ENCODE measurements around the gene ARHGEF7. TPM values are rescaled to one million over a fixed set of nuclear protein-coding genes. Genes with fewer than 3 reads are reported as not detected.
"Not testable (repeated sequence)": the region's sequence is repeated elsewhere in the genome, so short reads cannot be mapped to it uniquely, and the experiment has no call there.

Gene ARHGEF7
- 10 to 100 TPM; 58.7 to 67.2 TPM for total RNA-seq

- Mint-ChIP-seq H3K9me3 (ENCODE audit: low read depth) (no peaks in the 10 kb centered on the region), H3K4me3 (peak within 1 kb of the TSS; percentile 79), H3K4me1 (peaks cover 12% of the 10 kb centered on the region), H3K27ac (no peak within 1 kb of the TSS), H3K36me3 (no peaks in the 10 kb centered on the region), H3K27me3 (peaks cover 84% of the 10 kb centered on the region)
- ATAC-seq (peak; percentile 48), DNase-seq (no peak)
- CTCF ChIA-PET, result no interaction called here
These were observed at the start of gene ARHGEF7 for GRCh38 chr13:111115061-111115964. TSS of gene ARHGEF7 (plus strand) at chr13:111115310. CDS start at chr13:111115527, 217 bp downstream.

GRCh38 chr13:111065698-111066097 is 49.4 kb upstream of the ARHGEF7 start:
- Mint-ChIP-seq H3K4me1 (peaks cover 8% of the 10 kb centered on the region), H3K36me3 (no peaks in the 10 kb centered on the region), H3K9me3 (ENCODE audit: low read depth) (peaks cover 2% of the 10 kb centered on the region), H3K4me3 (no peak overlapping the region), H3K27ac (no peak overlapping the region), H3K27me3 (peaks cover 80% of the 10 kb centered on the region)
- ATAC-seq (no peak), DNase-seq (no peak)
- CTCF ChIA-PET, result interaction anchor here (0.9 to 4.1 kb wide), 3 partner anchors 9 to 473 kb away, joined by 3 to 34 read pairs (median 19); no protein-coding TSS in a partner anchor

- ATAC-seq, result no peak
- Mint-ChIP-seq H3K27me3 (peaks cover 83% of the 10 kb centered on the region), H3K36me3 (peaks cover 5% of the 10 kb centered on the region), H3K9me3 (ENCODE audit: low read depth) (peaks cover 8% of the 10 kb centered on the region), H3K27ac (no peak overlapping the region), H3K4me3 (peak overlapping the region; percentile 38), H3K4me1 (peaks cover 11% of the 10 kb centered on the region)
- CTCF ChIA-PET, result interaction anchor here (0.6 to 4.1 kb wide), 23 partner anchors 10 to 1755 kb away, joined by 3 to 65 read pairs (median 8); partner anchors contain the start of gene ANKRD10
- DNase-seq, result no peak
These were observed 48.6 kb upstream of the ARHGEF7 start for GRCh38 chr13:111066544-111066943.

- Mint-ChIP-seq H3K4me1 (peaks cover 16% of the 10 kb centered on the region), H3K4me3 (peak overlapping the region; percentile 59), H3K36me3 (peaks cover 9% of the 10 kb centered on the region), H3K9me3 (ENCODE audit: low read depth) (peaks cover 14% of the 10 kb centered on the region), H3K27ac (no peak overlapping the region), H3K27me3 (peaks cover 78% of the 10 kb centered on the region)
- no peak for ATAC-seq
- DNase-seq, result no peak
- CTCF ChIA-PET, result interaction anchor here (0.7 to 4.1 kb wide), 42 partner anchors 10 to 1376 kb away, joined by 3 to 65 read pairs (median 5); partner anchors contain the start of gene ANKRD10
These were observed 47.1 kb upstream of the ARHGEF7 start for GRCh38 chr13:111068009-111068350.

GRCh38 chr13:111071120-111071519 is 44.0 kb upstream of the ARHGEF7 start:
- Mint-ChIP-seq H3K36me3 (peaks cover 15% of the 10 kb centered on the region), H3K4me1 (peaks cover 16% of the 10 kb centered on the region), H3K9me3 (ENCODE audit: low read depth) (peaks cover 28% of the 10 kb centered on the region), H3K27me3 (peaks cover 49% of the 10 kb centered on the region)
- not testable (repeated sequence) for DNase-seq, H3K27ac Mint-ChIP-seq, ATAC-seq, H3K4me3 Mint-ChIP-seq
- CTCF ChIA-PET, result interaction anchor here (1.1 to 1.6 kb wide), 2 partner anchors 145 to 334 kb away, joined by 3 to 6 read pairs; no protein-coding TSS in a partner anchor

- Mint-ChIP-seq H3K36me3 (peaks cover 15% of the 10 kb centered on the region), H3K27me3 (peaks cover 45% of the 10 kb centered on the region), H3K4me1 (peaks cover 14% of the 10 kb centered on the region), H3K9me3 (ENCODE audit: low read depth) (peaks cover 28% of the 10 kb centered on the region)
- not testable (repeated sequence) for ATAC-seq, DNase-seq, H3K4me3 Mint-ChIP-seq, H3K27ac Mint-ChIP-seq
- CTCF ChIA-PET, result interaction anchor here (1.1 to 1.6 kb wide), 2 partner anchors 145 to 334 kb away, joined by 3 to 6 read pairs; no protein-coding TSS in a partner anchor
These were observed 43.6 kb upstream of the ARHGEF7 start for GRCh38 chr13:111071526-111071925.

GRCh38 chr13:111074826-111075225 is 40.3 kb upstream of the ARHGEF7 start:
- Mint-ChIP-seq H3K27ac (no peak overlapping the region), H3K9me3 (ENCODE audit: low read depth) (peaks cover 28% of the 10 kb centered on the region), H3K4me1 (peaks cover 9% of the 10 kb centered on the region), H3K36me3 (peaks cover 15% of the 10 kb centered on the region), H3K27me3 (peaks cover 20% of the 10 kb centered on the region), H3K4me3 (no peak overlapping the region)
- CTCF ChIA-PET, result interaction anchor here (1.2 kb wide), 1 partner anchor 19 kb away, joined by 4 read pairs; no protein-coding TSS in a partner anchor
- ATAC-seq, result no peak
- DNase-seq, result no peak

GRCh38 chr13:111076155-111077013 is 38.7 kb upstream of the ARHGEF7 start:
- Mint-ChIP-seq H3K27me3 (peaks cover 8% of the 10 kb centered on the region), H3K9me3 (ENCODE audit: low read depth) (peaks cover 21% of the 10 kb centered on the region), H3K4me3 (no peak overlapping the region), H3K36me3 (peaks cover 11% of the 10 kb centered on the region), H3K4me1 (peaks cover 5% of the 10 kb centered on the region), H3K27ac (no peak overlapping the region)
- ATAC-seq, result no peak
- CTCF ChIA-PET, result interaction anchor here (0.7 to 3.2 kb wide), 3 partner anchors 8 to 46 kb away, joined by 4 to 14 read pairs (median 4); no protein-coding TSS in a partner anchor
- no peak for DNase-seq

- peaks cover 3% of the 10 kb centered on the region for H3K36me3 Mint-ChIP-seq
- H3K27me3 Mint-ChIP-seq, result peaks cover 5% of the 10 kb centered on the region
- no peaks in the 10 kb centered on the region for H3K4me1 Mint-ChIP-seq
- H3K27ac Mint-ChIP-seq, result no peak overlapping the region
- CTCF ChIA-PET, result interaction anchor here (0.9 to 3.2 kb wide), 2 partner anchors 11 to 12 kb away, joined by 3 to 14 read pairs; no protein-coding TSS in a partner anchor
- H3K4me3 Mint-ChIP-seq, result no peak overlapping the region
- no peak for ATAC-seq
- DNase-seq, result no peak
- H3K9me3 Mint-ChIP-seq (ENCODE audit: low read depth), result peaks cover 11% of the 10 kb centered on the region
These were observed 35.7 kb upstream of the ARHGEF7 start for GRCh38 chr13:111079375-111079774.

GRCh38 chr13:111080642-111081041 is 34.5 kb upstream of the ARHGEF7 start:
- H3K36me3 Mint-ChIP-seq, result no peaks in the 10 kb centered on the region
- DNase-seq (no peak), ATAC-seq (no peak)
- H3K27me3 Mint-ChIP-seq, result peaks cover 5% of the 10 kb centered on the region
- peaks cover 2% of the 10 kb centered on the region for H3K9me3 Mint-ChIP-seq (ENCODE audit: low read depth)
- no peak overlapping the region for H3K4me3 Mint-ChIP-seq
- H3K4me1 Mint-ChIP-seq, result no peaks in the 10 kb centered on the region
- no peak overlapping the region for H3K27ac Mint-ChIP-seq
- CTCF ChIA-PET, result interaction anchor here (2.3 kb wide), 1 partner anchor 13 kb away, joined by 7 read pairs; no protein-coding TSS in a partner anchor

GRCh38 chr13:111082240-111082639 is 32.9 kb upstream of the ARHGEF7 start:
- Mint-ChIP-seq H3K4me1 (no peaks in the 10 kb centered on the region), H3K36me3 (no peaks in the 10 kb centered on the region), H3K27me3 (peaks cover 12% of the 10 kb centered on the region), H3K27ac (no peak overlapping the region), H3K9me3 (ENCODE audit: low read depth) (no peaks in the 10 kb centered on the region), H3K4me3 (no peak overlapping the region)
- CTCF ChIA-PET, result interaction anchor here (2.3 kb wide), 1 partner anchor 15 kb away, joined by 7 read pairs; no protein-coding TSS in a partner anchor
- no peak for ATAC-seq
- no peak for DNase-seq

GRCh38 chr13:111082769-111083168 is 32.3 kb upstream of the ARHGEF7 start:
- not testable (repeated sequence) for H3K9me3 Mint-ChIP-seq (ENCODE audit: low read depth); H3K36me3 Mint-ChIP-seq; H3K4me1 Mint-ChIP-seq; H3K4me3 Mint-ChIP-seq; H3K27ac Mint-ChIP-seq; DNase-seq; ATAC-seq
- CTCF ChIA-PET, result interaction anchor here (2.3 kb wide), 1 partner anchor 15 kb away, joined by 7 read pairs; no protein-coding TSS in a partner anchor
- peaks cover 15% of the 10 kb centered on the region for H3K27me3 Mint-ChIP-seq

Measured in activated CD8-positive, alpha-beta memory T cell treated with anti-CD3 and anti-CD28 coated beads, Interleukin-2, amount 10 ng/mL, durations not matched to agents 7 days and 5 days (primary cell).